ENCODE results near the gene TERT.
"Not testable (repeated sequence)": the region's sequence is repeated elsewhere in the genome, so short reads cannot be mapped to it uniquely, and the experiment has no call there.

TERT gene

DNA sequence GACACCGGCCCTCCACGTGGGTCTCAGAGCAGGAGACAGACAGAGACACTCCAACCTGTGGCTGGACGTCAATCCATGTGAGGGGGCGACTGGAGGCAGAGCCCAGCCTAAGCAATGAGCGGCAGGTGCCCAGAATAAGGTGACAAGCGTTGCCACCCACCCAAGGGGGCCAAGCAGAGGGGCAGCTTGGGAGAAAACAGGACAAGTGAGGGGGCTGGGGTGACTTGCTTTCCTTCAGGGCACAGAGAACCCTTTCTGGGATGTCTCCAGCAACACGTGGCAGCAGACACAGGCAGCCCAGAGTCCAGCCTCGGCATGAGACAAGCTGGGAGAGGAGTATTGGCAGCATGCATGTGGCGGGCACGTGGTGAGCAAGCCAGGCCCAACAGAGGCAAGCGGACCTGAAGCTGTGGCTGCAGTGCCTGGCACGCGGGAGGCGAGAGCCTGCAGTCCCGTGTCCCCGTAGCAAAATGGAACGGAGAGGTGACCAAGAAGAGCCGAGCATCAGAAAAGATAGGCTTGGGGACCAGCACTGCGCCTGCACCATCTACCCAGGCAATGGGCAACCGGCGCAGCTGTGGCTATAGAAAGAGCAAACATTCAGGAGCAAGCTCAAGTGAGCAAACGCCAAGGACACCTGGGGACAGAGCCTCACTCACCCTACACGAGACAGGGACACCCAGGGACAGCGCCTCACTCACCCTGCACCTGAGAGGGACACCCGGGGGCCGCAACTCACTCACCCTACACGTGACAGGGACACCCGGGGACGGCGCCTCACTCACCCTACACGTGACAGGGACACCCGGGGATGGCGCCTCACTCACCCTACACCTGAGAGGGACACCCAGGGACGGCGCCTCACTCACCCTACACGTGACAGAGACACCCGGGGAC, 6.2 kb downstream of the TERT start:
- DNase-seq (no peak), ATAC-seq (replicated peaks) (no peak)
- Mint-ChIP-seq H3K9me3 (peaks cover 4 to 5% of the 10 kb centered on the region in 2 donors), H3K4me3 (no peak overlapping the region), H3K4me1 (peaks cover 3 to 4% of the 10 kb centered on the region in 2 donors), H3K36me3 (peaks cover 5 to 10% of the 10 kb centered on the region in 2 donors), H3K27me3 (peaks cover 10 to 22% of the 10 kb centered on the region in 2 donors), H3K27ac (no peak overlapping the region)

GRCh38 chr5:1285883-1286291, 9.0 kb downstream of the TERT start:
- H3K9me3 Mint-ChIP-seq: peaks cover 4 to 5% of the 10 kb centered on the region in 2 donors
- H3K27me3 Mint-ChIP-seq: peaks cover 0 to 4% of the 10 kb centered on the region in 2 donors
- H3K4me3 Mint-ChIP-seq: no peak overlapping the region
- H3K36me3 Mint-ChIP-seq: peaks cover 5 to 10% of the 10 kb centered on the region in 2 donors
- no peak for DNase-seq
- H3K27ac Mint-ChIP-seq: no peak overlapping the region
- H3K4me1 Mint-ChIP-seq: no peaks in the 10 kb centered on the region
- ATAC-seq (replicated peaks): no peak

DNA sequence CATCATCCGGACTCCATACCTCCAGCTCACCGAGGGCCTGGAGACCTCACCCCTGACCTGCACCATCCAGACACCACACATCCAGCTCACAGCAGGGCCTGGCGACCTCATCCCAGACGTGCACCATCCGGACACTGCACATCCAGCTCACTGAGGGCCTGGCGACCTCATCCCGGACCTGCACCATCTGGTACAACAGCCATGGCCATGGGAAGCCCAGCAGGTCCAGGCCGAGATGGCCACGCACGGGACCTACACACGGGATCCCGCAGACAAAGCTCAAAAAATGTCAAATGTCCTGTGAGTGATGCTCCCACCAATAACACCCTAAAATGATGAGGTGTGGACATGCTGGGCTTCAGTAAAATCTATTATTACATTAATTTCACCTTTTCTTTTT, 9.7 kb downstream of the TERT start:
- Mint-ChIP-seq H3K27me3 (peaks cover 0 to 4% of the 10 kb centered on the region in 2 donors), H3K9me3 (peaks cover 4 to 5% of the 10 kb centered on the region in 2 donors), H3K27ac (no peak overlapping the region), H3K4me3 (no peak overlapping the region), H3K36me3 (peaks cover 5 to 10% of the 10 kb centered on the region in 2 donors), H3K4me1 (no peaks in the 10 kb centered on the region)
- DNase-seq: no peak
- ATAC-seq (replicated peaks): no peak

GRCh38 chr5:1284336-1284970, 10.4 kb downstream of the TERT start:
- not testable (repeated sequence) for ATAC-seq (replicated peaks); H3K27me3 Mint-ChIP-seq; H3K27ac Mint-ChIP-seq; H3K4me3 Mint-ChIP-seq; H3K9me3 Mint-ChIP-seq; H3K36me3 Mint-ChIP-seq; H3K4me1 Mint-ChIP-seq; DNase-seq

DNA sequence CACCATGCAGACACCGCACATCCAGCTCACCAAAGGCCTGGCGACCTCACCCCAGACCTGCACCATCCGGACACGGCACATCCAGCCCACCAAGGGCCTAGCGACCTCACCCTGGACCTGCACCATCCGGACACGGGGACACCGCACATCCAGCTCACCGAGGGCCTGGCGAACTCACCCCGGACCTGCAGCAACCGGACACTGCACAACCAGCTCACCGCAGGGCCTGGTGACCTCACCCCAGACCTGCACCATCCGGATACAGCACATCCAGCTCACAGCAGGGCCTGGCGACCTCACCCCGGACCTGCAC, 11.2 kb downstream of the TERT start:
- not testable (repeated sequence) for DNase-seq, H3K9me3 Mint-ChIP-seq

GRCh38 chr5:1282993-1283728, 11.7 kb downstream of the TERT start:
- not testable (repeated sequence) for H3K4me3 Mint-ChIP-seq; DNase-seq; H3K4me1 Mint-ChIP-seq; H3K27me3 Mint-ChIP-seq; ATAC-seq (replicated peaks); H3K27ac Mint-ChIP-seq; H3K9me3 Mint-ChIP-seq
- peaks cover 1 to 10% of the 10 kb centered on the region in 2 donors for H3K36me3 Mint-ChIP-seq

More for the DNA sequence above, 11.2 kb downstream of the TERT start:
- not testable (repeated sequence) for H3K4me3 Mint-ChIP-seq; H3K27ac Mint-ChIP-seq; H3K4me1 Mint-ChIP-seq; ATAC-seq (replicated peaks); H3K27me3 Mint-ChIP-seq
- H3K36me3 Mint-ChIP-seq: peaks cover 4 to 10% of the 10 kb centered on the region in 2 donors

DNA sequence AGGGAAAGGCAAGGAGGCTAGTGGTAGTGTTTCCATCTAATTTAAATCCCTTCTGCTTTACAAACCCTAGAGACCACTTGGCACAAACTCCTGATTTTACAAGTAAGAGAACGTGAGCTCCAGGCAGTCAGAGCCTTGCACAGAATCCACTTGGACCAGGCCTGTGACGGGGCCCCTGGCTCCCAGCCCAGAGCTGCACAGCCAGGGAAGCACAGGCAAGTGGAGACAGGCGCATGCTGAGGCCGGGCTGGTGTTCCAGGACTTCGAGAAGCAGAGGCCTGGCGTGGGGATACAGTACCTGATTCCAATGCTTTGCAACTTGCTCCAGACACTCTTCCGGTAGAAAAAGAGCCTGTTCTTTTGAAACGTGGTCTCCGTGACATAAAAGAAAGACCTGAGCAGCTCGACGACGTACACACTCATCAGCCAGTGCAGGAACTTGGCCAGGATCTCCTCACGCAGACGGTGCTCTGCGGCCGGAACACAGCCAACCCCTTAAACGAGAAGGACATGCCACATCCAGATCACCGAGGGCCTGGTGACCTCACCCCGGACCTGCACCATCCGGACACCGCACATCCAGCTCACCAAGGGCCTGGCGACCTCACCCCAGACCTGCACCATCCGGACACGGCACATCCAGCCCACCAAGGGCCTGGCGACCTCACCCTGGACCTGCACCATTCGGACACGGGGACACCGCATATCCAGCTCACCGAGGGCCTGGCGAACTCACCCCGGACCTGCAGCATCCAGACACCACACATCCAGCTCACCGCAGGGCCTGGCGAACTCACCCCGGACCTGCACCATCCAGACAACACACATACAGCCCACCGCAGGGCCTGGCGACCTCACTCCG, 12.5 kb downstream of the TERT start:
- Mint-ChIP-seq H3K27ac (peak overlapping the region; percentile 47), H3K9me3 (peaks cover 5% of the 10 kb centered on the region in 2 donors), H3K4me1 (no peaks in the 10 kb centered on the region), H3K4me3 (no peak overlapping the region), H3K27me3 (no peaks in the 10 kb centered on the region), H3K36me3 (peaks cover 0 to 10% of the 10 kb centered on the region in 2 donors)
- no peak for ATAC-seq (replicated peaks)
- DNase-seq: no peak

DNA sequence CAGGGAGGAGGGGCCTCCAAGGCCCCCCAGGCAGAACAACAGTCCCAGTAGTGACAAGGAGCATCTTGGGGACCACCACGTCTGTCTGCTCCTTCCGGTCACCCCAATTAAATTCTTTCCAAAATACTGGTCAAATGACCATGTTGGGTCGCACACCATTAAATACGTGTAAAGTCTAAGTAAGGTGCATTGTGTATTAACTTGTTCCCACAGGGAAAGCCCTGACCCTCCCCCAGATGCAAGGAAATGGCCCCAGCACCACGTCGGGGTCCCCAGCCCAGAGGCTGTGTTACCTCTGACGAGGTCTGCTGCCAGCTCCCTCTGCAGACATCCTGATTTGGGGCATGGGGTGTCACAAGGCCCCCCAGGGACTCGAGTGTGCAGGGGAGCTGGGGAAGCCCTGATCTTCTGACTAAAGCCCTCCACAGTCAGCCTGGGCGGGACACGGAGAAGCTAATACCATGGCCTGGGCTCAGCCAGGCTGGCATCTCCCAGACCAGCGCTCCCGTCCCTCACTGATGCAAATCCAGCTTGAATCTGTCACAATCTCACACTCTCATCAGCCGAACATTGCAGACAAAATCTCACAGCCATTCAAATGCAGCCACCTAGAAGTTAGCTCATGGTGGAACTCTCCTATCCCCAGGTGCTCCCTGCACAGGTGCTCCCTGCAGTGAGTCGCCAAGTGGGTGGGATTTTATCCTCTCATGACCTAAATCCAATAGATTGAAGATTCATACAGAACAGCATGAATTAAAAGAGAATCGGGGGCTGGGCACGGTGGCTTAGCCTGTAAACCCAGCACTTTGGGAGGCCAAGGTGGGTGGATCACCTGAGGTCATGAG, 13.6 kb downstream of the TERT start:
- Mint-ChIP-seq H3K4me1 (no peaks in the 10 kb centered on the region), H3K4me3 (no peak overlapping the region), H3K27me3 (no peaks in the 10 kb centered on the region), H3K27ac (no peak overlapping the region), H3K36me3 (peaks cover 0 to 10% of the 10 kb centered on the region in 2 donors), H3K9me3 (peaks cover 5% of the 10 kb centered on the region in 2 donors)
- DNase-seq: no peak
- ATAC-seq (replicated peaks): no peak

GRCh38 chr5:1280177-1281037, 14.5 kb downstream of the TERT start:
- ATAC-seq (replicated peaks) (no peak), DNase-seq (no peak)
- H3K27me3 Mint-ChIP-seq: no peaks in the 10 kb centered on the region
- no peak overlapping the region for H3K4me3 Mint-ChIP-seq
- peaks cover 5 to 6% of the 10 kb centered on the region in 2 donors for H3K9me3 Mint-ChIP-seq
- H3K27ac Mint-ChIP-seq: no peak overlapping the region
- H3K4me1 Mint-ChIP-seq: no peaks in the 10 kb centered on the region
- H3K36me3 Mint-ChIP-seq: peaks cover 0 to 10% of the 10 kb centered on the region in 2 donors

- Mint-ChIP-seq H3K4me1 (no peaks in the 10 kb centered on the region), H3K27me3 (no peaks in the 10 kb centered on the region), H3K27ac (no peak overlapping the region), H3K4me3 (no peak overlapping the region), H3K36me3 (peaks cover 0 to 10% of the 10 kb centered on the region in 2 donors), H3K9me3 (peaks cover 5 to 6% of the 10 kb centered on the region in 2 donors)
- no peak for DNase-seq
- ATAC-seq (replicated peaks): no peak
Measured at GRCh38 chr5:1279443-1280151, 15.3 kb downstream of the TERT start.

DNA sequence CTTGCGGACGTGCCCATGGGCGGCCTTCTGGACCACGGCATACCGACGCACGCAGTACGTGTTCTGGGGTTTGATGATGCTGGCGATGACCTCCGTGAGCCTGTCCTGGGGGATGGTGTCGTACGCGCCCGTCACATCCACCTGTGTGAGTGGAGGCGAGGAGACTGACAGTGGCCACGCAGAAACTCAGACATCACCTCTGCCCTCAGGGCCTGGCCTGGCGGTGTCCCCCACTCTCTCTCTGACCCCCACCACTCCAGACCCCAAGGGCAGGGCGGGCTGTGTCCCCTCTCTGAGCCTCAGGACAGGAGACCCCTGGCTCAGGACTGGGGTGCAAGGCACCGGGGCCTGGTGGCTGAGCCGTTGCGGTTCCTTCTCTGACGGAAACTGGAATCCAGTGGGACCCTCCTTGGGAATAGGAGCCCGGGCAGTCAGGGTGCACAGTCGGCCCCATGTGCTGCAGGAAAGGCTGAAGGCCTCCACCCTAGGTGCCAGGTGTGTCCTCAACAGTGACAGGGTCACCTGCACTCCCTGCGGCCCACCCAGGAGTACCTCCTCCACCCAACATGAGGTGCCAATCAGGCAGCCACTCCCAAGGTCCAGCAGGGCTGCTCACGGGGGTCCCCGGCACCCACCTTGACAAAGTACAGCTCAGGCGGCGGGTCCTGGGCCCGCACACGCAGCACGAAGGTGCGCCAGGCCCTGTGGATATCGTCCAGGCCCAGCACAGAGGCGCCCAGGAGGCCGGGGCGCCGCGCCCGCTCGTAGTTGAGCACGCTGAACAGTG, 16.0 kb downstream of the TERT start:
- DNase-seq (no peak), ATAC-seq (replicated peaks) (no peak)

More for the DNA sequence above, 16.0 kb downstream of the TERT start:
- H3K27ac Mint-ChIP-seq: no peak overlapping the region
- peaks cover 5 to 6% of the 10 kb centered on the region in 2 donors for H3K9me3 Mint-ChIP-seq
- peaks cover 0 to 10% of the 10 kb centered on the region in 2 donors for H3K36me3 Mint-ChIP-seq
- H3K27me3 Mint-ChIP-seq: no peaks in the 10 kb centered on the region
- H3K4me3 Mint-ChIP-seq: no peak overlapping the region
- H3K4me1 Mint-ChIP-seq: no peaks in the 10 kb centered on the region

Data from stimulated activated naive B cell treated with anti-CD40 and anti-IgM and Interleukin-4, amounts not matched to agents 10 μg/mL and 1 μg/mL and 100 μg/mL, for 72 hours (primary cell).